ENCODE measurements around the gene OPRL1.

The OPRL1 gene

DNA sequence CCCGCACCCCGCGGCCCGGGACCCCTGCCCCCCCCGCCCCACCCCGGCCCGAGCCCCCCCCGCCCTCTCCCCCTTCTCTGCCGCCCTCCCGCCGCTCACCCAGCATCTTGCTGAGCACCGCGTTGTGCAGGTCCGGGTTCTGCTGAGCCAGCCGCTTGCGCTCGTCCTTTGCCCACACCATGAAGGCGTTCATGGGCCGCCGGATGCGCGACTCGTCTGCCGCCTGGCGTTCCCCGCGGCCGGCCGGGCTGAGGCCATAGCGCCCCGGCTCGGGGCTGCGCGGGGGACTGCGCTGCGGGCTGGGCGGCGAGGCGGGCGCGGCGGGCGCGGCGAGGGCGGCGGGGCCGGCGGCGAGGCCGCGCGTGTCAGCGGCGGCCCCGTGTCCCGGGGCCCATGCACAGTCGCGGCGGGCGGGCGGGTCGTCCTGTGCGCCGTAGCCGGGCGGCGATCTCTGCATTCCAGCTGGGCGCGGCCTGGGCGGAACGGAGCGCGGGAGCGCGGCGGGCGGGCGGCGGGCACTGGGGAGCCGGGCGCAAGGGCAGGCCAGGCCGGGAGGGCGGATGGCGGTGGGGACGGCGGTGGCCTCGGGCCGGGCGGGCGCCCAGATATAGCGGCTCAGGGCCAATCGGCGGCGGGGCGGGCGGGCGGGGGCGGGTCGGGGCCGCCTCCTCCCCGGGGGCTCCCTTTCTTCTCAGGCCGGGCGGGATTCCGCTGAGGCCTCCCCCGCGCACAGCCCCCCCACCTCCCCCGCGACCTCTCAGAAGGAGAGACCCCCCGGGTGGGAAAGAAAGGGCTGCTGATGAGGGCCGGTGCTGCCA, 30.6 kb upstream of the OPRL1 start, which contains the start of gene SOX18:
SOX18 (minus strand) TSS at position 580 of the 818 bp plus-strand sequence; CDS start at position 457, 123 bp downstream.
- peaks cover 24% of the 10 kb centered on the region for H3K27me3 Mint-ChIP-seq
- DNase-seq (peak; percentile 46), ATAC-seq (no peak)
- H3K4me3 Mint-ChIP-seq = no peak within 1 kb of the TSS
- peaks cover 8% of the 10 kb centered on the region for H3K4me1 Mint-ChIP-seq
- H3K9me3 Mint-ChIP-seq = no peaks in the 10 kb centered on the region
- H3K27ac Mint-ChIP-seq = no peak within 1 kb of the TSS
- no peaks in the 10 kb centered on the region for H3K36me3 Mint-ChIP-seq (ENCODE audit: low read depth)

DNA sequence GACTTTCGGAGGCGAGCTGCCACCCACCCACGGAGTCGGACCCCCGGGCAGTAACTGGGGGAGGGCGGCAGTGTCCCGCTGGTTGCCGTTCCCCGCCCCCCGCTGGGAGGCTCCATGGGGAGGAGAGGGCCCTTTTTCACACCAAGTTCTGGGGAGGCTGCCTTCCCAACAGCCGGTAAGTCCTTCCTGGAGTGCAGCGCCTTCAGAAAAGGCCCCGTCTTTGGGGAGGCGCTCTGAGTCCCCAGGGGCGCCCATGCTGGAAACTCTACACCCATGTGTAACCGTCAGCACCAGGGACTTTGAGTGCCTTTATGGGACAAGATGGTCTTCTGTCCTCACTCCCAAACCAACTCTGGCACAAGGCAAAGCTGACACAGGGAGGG, 30.0 kb upstream of the OPRL1 start:
- no peaks in the 10 kb centered on the region for H3K9me3 Mint-ChIP-seq
- no peaks in the 10 kb centered on the region for H3K36me3 Mint-ChIP-seq (ENCODE audit: low read depth)
- H3K4me3 Mint-ChIP-seq = no peak overlapping the region
- DNase-seq = no peak
- H3K27me3 Mint-ChIP-seq = peaks cover 24% of the 10 kb centered on the region
- H3K27ac Mint-ChIP-seq = no peak overlapping the region
- no peak for ATAC-seq
- peaks cover 6% of the 10 kb centered on the region for H3K4me1 Mint-ChIP-seq

DNA sequence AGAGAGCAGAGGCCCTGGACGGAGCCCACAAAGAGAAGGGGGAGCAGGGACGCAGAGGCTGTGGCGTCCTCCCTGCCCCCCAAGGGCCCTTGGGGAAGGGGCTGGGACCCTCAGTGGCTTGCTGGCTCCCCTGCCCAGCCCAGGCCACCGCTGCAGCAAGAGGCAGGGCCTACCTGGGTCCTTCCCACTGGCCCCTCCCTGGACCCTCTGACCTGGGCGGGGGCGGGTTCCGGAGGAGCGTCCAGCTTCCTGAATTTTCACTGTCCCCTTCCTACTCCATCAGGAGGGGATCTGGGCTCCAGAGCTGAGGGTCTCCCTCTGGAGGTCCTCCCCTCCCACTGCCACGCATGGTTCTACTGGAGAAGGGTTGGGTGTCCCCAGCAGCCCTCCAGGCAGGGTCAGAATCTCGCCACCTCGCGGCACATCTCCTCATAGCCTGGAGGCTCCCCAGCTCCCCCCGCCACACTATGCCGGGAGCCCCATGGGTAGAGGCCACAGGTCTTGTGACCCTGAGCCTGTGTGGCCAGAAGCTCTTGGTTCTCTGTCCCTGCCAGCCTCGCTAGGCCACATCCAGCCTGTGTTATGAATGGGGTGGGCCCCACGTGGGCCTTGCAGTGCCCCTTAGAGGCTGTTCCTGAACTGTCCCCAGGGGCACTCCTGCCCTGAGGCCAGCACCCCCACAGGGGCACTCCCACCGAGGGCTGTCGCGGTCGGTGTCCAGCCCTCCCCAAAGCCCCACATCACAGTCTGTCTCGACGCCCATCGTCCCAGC, 29.4 kb upstream of the OPRL1 start:
- no peak overlapping the region for H3K27ac Mint-ChIP-seq
- no peaks in the 10 kb centered on the region for H3K9me3 Mint-ChIP-seq
- peaks cover 6% of the 10 kb centered on the region for H3K4me1 Mint-ChIP-seq
- no peaks in the 10 kb centered on the region for H3K36me3 Mint-ChIP-seq (ENCODE audit: low read depth)
- no peak for DNase-seq
- no peak overlapping the region for H3K4me3 Mint-ChIP-seq
- no peak for ATAC-seq
- H3K27me3 Mint-ChIP-seq = peaks cover 24% of the 10 kb centered on the region

DNA sequence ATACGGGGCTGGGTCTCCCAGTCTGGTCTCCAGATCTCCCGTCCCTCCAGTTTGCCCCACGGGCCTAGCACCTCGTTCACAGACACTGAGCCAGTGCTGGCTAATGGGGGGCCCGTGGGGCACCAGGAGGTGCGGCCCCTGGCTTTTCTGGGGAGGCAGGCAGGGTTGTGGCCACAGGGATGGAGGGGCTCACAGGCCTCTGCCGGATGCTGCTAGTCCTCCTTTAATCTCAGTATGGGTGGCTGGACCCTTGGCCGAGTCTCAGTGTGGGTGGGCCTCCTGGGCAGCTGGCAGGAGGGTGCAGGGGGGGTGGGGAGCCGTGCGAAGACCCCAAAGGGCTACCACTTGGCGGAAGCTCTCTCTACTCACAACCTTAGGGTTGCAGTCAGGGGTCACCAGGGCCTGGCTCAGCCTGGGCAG, 28.8 kb upstream of the OPRL1 start:
- Mint-ChIP-seq H3K27me3 (peaks cover 24% of the 10 kb centered on the region), H3K9me3 (no peaks in the 10 kb centered on the region), H3K4me1 (peaks cover 6% of the 10 kb centered on the region), H3K36me3 (ENCODE audit: low read depth) (no peaks in the 10 kb centered on the region), H3K4me3 (no peak overlapping the region), H3K27ac (no peak overlapping the region)
- DNase-seq (no peak), ATAC-seq (no peak)

DNA sequence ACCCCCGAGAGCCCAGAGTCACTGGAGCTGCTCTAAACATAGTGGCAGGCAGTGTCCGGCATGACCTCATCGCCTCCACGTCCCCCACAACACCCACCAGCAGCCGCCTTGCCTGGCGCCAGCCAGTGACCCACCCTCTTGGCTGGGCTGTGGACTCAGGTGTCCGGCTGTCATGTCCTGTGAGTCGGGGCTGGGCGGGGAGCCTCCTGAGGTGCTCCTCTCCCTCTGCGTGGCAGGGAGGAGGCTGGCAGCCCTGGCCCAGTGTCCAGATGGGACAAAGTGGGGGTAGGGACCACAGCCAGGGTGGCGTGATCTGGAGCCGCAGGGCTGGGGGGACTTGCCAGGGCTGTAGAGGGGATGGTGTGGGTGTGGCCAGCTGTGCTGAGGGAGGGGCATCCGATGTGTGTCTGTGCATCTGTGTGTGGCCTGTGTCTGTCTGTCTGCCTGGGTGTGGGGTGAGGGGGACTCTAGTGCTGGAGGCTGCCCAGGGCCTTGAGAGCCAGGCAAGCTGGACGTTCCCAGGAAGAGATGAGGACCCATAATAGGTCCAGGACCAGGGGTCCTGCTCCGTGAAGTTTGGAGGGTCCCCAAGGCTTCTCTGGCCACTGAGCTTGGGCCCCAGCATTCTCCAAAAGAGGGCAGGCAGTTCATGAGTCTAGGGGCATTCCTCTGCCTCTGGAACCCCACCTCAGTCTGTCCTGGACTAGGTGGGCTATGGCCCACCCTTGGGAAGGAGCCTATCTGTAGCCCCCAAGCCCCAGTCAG, 28.1 kb upstream of the OPRL1 start:
- Mint-ChIP-seq H3K9me3 (no peaks in the 10 kb centered on the region), H3K4me3 (no peak overlapping the region), H3K27ac (no peak overlapping the region), H3K36me3 (ENCODE audit: low read depth) (no peaks in the 10 kb centered on the region), H3K27me3 (peaks cover 18% of the 10 kb centered on the region), H3K4me1 (peaks cover 2% of the 10 kb centered on the region)
- DNase-seq (no peak), ATAC-seq (no peak)

DNA sequence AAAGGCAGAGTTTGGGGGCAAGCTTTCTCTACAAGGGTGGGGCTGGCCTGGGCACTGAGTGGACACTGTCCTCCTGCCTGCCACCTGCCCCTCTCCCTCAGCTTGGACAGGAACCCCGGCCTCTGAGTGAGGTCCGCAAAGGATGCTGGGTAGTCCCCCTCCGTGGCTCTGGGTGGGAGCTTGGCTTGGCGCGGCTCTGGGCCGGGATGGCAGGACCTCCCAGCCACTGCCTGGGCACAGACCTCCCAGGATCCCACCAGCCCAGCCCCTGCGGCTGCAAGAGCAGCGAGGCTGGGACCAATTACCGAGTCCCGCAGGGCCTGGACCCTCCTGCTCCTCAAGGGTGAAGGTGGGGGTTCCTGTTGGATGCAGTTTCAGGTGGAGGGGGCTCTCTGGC, 27.6 kb upstream of the OPRL1 start:
- DNase-seq (no peak), ATAC-seq (no peak)
- no peak overlapping the region for H3K27ac Mint-ChIP-seq
- H3K9me3 Mint-ChIP-seq = no peaks in the 10 kb centered on the region
- H3K4me1 Mint-ChIP-seq = peaks cover 7% of the 10 kb centered on the region
- H3K27me3 Mint-ChIP-seq = peaks cover 17% of the 10 kb centered on the region
- no peak overlapping the region for H3K4me3 Mint-ChIP-seq
- H3K36me3 Mint-ChIP-seq (ENCODE audit: low read depth) = no peaks in the 10 kb centered on the region

DNA sequence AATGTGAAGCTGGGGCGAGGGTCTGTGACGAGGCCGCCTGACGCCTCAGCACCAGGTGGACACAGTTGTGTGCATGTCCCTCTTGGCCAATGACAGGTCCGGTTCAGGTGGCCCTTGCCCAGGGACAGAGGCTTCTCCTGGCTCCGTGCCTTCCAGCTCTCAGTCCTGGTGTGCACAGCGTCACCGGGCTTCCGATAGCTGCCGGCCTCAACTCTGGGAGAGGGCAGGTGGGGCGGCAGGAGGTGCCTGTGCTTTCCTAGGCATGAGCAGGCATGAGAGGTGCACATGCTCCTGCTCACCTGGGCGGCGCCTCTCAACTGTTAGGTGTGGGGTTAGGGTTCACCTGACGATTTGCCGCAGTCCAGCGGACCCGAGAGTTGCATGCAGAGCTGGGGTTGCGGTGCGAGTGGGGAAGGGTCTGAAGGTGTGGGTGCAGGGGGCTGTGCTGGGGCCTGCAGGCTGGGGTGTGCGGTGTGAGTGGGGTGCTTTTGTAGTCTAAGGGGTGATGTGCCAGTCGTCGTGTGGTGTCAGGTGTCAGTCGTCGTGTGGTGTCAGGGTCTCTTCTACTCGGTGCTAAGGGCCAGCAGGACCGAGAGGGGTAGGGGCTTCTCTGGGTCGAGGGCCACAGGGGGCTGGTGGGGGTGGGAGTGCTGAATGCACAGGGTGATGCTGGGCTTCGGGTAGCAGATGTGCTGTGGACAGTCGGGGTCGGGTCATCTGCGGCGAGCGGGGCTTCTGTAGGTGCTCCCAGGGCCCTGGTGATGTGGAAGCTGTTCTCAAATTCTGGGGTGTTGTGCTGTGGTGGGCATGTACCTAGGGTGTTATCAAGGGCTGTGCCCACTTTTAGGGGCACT, 26.7 kb upstream of the OPRL1 start:
- Mint-ChIP-seq H3K36me3 (ENCODE audit: low read depth) (no peaks in the 10 kb centered on the region), H3K27ac (no peak overlapping the region), H3K27me3 (peaks cover 14% of the 10 kb centered on the region), H3K4me1 (peaks cover 16% of the 10 kb centered on the region), H3K9me3 (no peaks in the 10 kb centered on the region), H3K4me3 (no peak overlapping the region)
- ATAC-seq (no peak), DNase-seq (no peak)

DNA sequence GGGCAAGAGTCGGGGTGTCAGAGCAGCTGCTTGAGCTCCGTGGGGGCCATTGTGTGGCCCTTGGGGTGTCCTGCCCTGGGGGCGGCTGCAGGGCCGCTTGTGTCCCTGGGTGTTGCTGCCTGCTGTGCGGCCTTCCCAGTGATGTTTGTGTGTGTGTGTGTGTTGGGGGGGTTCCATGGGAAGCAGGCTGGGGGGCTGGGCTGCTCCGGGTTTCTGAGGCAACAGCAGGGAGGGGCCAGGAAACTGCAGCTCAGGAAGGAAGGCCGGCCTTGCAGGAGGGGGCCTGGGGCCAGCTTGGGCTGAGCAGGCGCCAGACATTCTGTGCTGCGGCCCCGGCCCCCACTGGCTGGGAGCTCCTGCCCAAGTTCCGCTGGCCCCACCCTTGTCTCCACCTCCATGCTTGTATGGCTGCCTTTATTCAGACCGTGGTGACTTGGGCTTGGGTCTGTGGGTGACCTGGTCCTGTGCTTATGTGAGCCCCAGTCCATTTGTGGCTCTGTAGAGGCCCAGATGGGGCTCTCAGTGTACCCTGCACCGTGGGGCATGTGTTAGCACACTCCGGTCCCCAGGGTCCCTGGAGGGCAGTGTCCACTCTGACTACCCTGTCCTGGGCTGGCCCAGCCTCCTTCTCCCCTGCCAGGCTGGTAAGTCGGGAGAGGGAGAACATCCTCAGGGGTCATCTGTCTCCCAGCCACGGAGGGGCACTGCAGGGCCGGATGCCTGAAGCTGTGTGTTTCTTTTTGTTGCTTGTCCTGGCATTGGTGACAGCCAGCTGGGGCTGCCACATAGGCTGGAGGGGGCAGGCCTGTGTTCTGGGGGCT, 25.8 kb upstream of the OPRL1 start:
- Mint-ChIP-seq H3K9me3 (no peaks in the 10 kb centered on the region), H3K27ac (no peak overlapping the region), H3K4me3 (no peak overlapping the region), H3K4me1 (peaks cover 20% of the 10 kb centered on the region), H3K36me3 (ENCODE audit: low read depth) (no peaks in the 10 kb centered on the region), H3K27me3 (peaks cover 12% of the 10 kb centered on the region)
- no peak for ATAC-seq
- DNase-seq = no peak

DNA sequence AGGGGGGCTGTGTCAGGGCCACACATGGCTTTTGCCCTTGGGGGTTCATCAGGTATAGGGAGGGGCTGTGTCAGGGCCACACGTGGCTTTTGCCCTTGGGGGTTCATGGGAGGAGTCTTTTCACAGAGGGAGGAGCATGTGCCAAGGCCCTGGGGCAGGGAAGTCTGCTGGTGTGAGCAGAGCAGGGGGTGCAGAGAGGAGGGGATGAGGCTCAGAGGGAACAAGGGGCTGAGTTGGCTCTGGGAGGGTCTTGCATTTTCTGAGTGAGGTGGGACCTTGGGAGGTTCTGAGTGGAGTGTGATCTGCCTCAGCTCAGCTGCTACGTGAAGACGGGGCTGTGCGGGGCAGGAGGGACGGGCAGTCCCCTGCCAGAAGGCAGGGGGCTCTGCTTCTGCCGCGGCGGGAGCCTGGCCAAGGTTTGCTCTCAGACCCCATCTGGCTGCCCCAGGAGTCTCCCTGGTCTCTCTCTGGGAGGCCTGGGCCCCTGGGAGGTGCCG, 24.4 kb upstream of the OPRL1 start:
- Mint-ChIP-seq H3K4me3 (no peak overlapping the region), H3K27ac (peak overlapping the region; percentile 22), H3K9me3 (no peaks in the 10 kb centered on the region), H3K36me3 (ENCODE audit: low read depth) (no peaks in the 10 kb centered on the region), H3K27me3 (peaks cover 7% of the 10 kb centered on the region), H3K4me1 (peaks cover 20% of the 10 kb centered on the region)
- ATAC-seq (no peak), DNase-seq (no peak)

DNA sequence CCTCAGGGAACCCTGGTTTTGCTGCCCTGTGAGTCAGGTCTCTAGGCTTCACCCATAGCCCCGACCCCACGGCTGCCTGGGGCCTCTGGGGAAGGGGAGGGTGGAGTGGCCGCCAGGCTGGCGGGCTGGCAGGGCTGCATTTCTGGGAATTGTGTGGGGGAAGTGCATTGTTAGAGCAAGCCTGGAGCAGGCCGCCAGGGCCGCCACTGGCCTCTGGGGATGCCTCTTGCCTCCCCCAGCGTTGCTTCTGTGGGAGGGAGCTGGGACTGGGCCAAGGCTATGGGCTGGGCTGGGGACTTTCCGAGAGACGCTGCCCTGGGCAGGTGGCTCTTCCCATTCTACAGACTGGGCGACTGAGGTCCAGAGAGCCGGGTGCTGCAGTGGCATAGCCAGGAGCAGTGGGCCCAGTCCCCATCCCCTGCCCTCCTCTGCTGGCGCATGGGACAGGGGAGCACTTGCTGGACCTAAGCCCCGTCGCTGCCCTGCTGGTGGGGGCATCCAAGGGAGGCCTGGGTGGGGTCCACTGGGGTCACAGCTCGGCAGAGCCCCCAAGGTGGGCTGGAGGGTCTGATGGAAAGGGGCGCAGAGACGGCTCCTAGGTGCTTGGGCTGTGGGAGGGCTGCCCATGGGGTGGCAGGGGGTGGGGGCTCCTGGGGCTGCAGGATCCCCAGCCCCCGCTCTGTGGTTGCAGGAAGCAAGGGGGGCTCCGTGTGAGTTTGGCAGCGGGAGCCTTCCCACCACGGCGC, 23.8 kb upstream of the OPRL1 start:
- no peaks in the 10 kb centered on the region for H3K36me3 Mint-ChIP-seq (ENCODE audit: low read depth)
- H3K27ac Mint-ChIP-seq = no peak overlapping the region
- no peaks in the 10 kb centered on the region for H3K9me3 Mint-ChIP-seq
- H3K4me3 Mint-ChIP-seq = no peak overlapping the region
- ATAC-seq = no peak
- H3K27me3 Mint-ChIP-seq = peaks cover 5% of the 10 kb centered on the region
- DNase-seq = no peak
- peaks cover 19% of the 10 kb centered on the region for H3K4me1 Mint-ChIP-seq

DNA sequence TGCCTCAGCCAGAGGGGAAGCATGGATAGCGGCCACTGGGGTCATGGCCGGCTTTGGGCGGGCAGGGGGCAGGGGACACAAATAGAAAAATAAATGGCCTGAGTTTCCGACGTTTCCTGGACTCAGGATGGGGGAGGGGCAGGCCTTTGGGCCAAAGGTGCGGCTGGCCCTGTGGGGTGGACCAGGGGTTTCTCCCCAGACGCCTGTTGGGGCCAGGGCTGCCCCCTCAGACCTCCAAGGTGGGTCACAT, 23.3 kb upstream of the OPRL1 start:
- Mint-ChIP-seq H3K4me1 (peaks cover 19% of the 10 kb centered on the region), H3K27me3 (peaks cover 4% of the 10 kb centered on the region), H3K27ac (no peak overlapping the region), H3K4me3 (no peak overlapping the region), H3K9me3 (no peaks in the 10 kb centered on the region), H3K36me3 (ENCODE audit: low read depth) (no peaks in the 10 kb centered on the region)
- no peak for DNase-seq
- no peak for ATAC-seq

DNA sequence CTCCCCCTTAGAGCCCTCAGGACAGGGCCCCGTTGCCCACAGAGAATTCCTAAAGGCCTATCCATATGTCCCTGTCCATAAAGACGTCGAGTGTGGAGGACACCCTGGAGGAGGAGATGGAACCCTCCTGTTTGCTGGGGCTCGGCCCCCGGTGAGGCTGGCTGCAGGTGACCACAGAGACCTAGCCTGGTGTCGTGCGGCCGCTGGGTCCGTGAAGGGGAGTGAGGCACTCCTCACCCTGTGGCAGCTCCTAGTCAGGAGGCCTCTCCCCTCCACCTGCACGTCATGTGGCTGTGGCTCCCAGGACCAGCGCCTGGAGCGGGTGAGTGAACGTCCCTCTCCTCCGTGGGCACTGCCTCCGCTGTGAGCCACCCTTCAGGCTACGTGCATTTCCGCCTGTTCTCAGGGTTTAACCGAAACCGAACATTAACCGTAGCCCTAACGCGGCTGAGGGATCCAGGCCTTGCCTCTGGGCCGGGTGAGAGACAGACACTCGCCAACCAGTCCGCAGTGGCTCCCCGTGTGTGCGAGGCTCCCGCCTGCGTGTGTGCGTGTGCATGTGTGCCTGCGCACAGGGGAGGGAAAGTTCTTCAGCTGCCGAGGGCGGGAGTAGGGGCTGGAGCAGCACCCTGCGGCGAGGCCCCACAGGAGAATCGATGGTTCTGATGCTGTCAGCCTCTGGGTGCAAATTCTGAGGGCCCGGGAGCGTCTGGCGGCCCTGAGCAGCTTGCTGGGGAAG, 22.8 kb upstream of the OPRL1 start:
- no peak for DNase-seq
- H3K4me1 Mint-ChIP-seq = peaks cover 19% of the 10 kb centered on the region
- no peak overlapping the region for H3K27ac Mint-ChIP-seq
- no peaks in the 10 kb centered on the region for H3K9me3 Mint-ChIP-seq
- H3K36me3 Mint-ChIP-seq (ENCODE audit: low read depth) = no peaks in the 10 kb centered on the region
- peak; percentile 38 for ATAC-seq
- no peaks in the 10 kb centered on the region for H3K27me3 Mint-ChIP-seq
- H3K4me3 Mint-ChIP-seq = peak overlapping the region; percentile 65

Data from activated naive CD8-positive, alpha-beta T cell treated with anti-CD3 and anti-CD28 coated beads, Interleukin-2, amount 50 U/mL, for 24 hours (primary cell).